ENCODE results near the gene TBC1D9B.
A peak's percentile ranks its signal among the peaks of the same experiment; 100 is the strongest.

DNA sequence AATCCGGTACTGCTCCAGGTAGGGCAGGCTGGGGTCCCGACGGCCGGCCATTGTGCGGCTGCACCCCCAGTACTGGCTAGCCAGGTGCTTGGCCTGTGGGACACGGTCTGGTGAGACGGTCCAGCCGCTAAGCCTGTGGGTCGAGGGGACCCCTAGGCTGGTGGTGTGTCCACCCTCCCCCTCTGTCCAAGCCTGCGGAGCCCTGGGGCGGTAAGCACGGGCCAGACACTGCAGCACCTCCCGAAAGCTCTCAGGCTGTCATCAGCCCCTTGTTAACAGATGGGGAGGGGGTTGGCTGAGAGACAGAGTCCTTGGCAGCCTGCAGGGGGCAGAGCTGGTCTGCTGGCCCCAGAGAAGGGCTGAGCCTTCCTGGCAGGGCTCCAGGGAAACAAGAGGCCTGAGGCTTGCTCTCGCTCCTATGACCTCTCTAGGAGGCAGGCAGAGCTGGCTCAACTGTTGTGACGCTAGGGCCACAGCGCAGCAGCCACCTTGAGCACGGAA, 37.2 kb downstream of the TBC1D9B start:
- TF ChIP-seq, protein P1, sequence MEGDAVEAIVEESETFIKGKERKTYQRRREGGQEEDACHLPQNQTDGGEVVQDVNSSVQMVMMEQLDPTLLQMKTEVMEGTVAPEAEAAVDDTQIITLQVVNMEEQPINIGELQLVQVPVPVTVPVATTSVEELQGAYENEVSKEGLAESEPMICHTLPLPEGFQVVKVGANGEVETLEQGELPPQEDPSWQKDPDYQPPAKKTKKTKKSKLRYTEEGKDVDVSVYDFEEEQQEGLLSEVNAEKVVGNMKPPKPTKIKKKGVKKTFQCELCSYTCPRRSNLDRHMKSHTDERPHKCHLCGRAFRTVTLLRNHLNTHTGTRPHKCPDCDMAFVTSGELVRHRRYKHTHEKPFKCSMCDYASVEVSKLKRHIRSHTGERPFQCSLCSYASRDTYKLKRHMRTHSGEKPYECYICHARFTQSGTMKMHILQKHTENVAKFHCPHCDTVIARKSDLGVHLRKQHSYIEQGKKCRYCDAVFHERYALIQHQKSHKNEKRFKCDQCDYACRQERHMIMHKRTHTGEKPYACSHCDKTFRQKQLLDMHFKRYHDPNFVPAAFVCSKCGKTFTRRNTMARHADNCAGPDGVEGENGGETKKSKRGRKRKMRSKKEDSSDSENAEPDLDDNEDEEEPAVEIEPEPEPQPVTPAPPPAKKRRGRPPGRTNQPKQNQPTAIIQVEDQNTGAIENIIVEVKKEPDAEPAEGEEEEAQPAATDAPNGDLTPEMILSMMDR (IDR thresholded peaks at IDR 0.05), result peak in 9 of 12 donors; percentile 13 to 69 (median 46)
- TF ChIP-seq POLR2A (IDR thresholded peaks at IDR 0.05), result no peak

All from heart left ventricle (tissue), 13 donors.